Superior temporal gyrus (tissue), 1 donor: Measurements from ENCODE around the gene KCTD11.
"Not testable (repeated sequence)": the region's sequence is repeated elsewhere in the genome, so short reads cannot be mapped to it uniquely, and the experiment has no call there.

Experiments
- DNase-seq: peaks from one replicate; pipeline ENCODE4 v3.0.0-alpha.2; 2016; ENCODE audit errors: extremely low spot score

Gene KCTD11

DNA sequence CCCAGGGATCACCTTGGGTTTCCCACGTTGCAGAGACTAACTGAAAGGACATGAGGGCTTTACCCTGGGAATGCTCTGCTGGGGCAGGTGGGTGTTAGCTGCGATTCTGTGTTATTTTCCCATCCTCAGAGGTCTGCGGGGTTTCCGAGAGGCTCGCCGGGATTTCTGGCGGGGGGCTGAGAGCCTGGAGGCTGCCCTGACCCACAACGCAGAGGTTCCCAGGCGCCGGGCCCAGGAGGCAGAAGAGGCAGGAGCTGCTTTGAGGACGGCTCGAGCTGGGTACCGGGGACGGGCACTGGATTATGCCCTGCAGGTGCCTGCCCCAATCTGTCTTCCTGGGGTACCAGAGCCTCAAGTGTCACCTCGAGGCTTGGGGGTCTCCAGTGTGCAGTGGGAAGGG, 8.7 kb upstream of the KCTD11 start:
- no peak for DNase-seq

DNA sequence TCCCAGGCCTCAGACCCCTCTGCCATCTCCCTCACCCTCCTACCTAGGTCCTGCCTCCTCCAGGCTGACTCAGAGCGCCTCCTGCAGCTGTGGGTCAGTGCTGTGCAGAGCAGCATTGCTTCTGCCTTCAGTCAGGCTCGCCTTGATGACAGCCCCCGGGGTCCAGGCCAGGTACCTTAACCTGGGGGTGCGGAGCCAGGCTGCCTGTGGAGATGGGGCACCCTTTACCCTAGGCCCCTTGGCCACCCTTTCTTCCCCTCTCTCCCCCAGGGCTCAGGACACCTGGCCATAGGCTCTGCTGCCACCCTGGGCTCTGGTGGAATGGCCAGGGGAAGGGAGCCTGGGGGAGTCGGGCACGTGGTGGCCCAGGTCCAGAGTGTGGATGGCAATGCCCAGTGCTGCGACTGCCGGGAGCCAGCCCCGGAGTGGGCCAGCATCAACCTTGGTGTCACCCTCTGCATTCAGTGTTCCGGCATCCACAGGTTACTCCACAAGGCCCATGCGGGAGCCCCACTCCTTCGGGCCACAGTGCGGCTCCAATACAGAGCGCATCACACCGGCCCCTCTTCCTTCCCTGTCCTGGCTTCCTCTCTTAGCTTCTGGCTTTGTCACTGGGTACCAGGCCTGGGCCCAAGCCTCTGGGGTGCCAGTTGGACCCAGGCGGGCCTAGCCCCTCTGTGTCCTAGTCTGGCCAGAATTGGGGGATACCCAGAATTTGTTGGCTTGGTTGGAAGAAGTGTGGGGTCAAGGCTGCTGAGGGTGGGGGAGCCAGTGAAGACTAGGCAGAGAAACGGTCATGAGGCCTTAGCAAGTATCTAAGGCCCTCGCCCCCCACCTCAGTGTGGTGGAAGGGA, 5.0 kb upstream of the KCTD11 start:
- no peak for DNase-seq

DNA sequence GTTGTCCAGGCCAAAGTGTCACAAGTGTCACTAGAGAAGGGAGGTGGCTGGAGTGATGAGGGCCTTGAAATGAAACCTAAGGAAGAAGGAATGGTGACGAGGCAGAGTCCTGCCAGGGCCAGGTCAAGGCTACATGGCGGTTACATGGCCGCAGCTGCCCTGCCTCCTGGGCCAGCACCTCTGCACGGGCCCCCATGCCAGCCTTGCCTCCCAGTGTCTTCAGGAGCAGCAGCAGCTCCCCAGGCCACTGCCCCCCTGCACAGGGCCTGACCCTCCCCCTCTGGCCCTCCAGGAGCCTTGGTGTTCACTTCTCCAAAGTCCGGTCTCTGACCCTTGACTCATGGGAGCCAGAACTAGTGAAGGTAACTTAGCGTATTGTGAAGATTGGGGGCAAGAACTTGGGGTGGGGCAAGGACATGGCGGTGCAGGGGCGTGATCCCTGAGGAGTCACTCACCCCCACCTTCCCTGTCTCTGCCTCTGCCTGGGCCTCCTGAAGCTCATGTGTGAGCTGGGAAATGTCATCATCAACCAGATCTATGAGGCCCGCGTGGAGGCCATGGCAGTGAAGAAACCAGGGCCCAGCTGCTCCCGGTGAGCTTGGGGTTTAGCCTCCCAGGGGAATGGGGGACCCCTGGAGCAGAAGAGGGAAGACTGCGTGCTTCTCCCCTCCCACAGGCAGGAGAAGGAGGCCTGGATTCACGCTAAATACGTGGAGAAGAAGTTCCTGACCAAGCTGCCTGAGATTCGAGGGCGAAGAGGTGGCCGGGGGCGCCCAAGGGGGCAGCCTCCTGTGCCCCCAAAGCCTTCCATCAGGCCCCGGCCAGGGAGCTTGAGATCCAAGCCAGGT, 4.1 kb upstream of the KCTD11 start:
- no peak for DNase-seq

DNA sequence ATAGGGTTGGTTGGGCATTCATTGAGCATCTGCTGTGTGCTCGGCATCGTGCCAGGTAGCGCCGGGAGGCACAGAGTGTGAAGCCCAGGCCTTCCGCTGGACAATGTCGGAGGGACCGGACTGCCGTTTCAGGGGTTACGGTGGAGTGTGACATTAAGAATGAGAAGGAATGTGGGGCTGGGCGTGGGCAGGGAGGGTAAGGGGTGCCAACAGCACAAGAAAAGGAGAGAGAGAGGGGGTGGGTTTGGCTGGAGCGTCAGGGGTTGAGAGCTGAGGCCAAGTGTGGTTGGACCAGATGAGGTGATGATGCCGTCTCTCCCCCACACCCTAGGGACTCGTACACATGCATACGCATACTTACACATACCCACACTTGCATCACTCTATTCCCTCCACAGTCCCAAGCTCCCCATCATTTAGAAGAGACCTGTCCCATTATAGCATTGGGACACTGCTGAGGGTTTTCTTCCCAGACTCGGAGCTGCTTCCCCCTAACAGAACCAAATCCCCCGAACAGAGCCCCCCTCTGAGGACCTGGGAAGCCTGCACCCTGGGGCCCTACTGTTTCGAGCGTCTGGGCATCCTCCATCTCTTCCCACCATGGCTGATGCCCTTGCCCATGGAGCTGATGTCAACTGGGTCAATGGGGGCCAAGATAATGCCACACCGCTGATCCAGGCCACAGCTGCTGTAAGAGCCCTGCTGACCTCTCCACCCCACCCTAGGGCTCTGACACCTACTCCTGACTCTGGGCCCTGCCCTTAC, 3.3 kb upstream of the KCTD11 start:
- no peak for DNase-seq

DNA sequence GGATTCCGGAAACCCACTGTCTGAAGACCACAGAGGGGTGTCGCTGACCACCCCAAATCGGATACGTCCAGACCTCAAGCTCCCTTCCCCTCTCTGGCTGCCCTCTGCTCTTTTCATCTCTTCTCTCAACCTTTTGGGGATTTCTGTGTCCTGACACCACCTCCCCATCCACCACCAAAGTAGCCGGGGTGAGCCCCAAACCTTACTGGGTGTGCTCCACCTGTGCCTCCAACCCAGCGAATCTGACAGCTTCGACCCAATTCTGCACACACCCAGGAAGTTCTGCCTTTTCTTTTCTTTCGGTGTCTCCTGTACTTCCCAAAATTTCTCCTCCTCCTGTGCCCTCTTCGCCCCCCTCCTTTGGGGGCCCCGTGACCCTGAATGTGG, 534 bp downstream of the KCTD11 start:
- DNase-seq, result no peak

DNA sequence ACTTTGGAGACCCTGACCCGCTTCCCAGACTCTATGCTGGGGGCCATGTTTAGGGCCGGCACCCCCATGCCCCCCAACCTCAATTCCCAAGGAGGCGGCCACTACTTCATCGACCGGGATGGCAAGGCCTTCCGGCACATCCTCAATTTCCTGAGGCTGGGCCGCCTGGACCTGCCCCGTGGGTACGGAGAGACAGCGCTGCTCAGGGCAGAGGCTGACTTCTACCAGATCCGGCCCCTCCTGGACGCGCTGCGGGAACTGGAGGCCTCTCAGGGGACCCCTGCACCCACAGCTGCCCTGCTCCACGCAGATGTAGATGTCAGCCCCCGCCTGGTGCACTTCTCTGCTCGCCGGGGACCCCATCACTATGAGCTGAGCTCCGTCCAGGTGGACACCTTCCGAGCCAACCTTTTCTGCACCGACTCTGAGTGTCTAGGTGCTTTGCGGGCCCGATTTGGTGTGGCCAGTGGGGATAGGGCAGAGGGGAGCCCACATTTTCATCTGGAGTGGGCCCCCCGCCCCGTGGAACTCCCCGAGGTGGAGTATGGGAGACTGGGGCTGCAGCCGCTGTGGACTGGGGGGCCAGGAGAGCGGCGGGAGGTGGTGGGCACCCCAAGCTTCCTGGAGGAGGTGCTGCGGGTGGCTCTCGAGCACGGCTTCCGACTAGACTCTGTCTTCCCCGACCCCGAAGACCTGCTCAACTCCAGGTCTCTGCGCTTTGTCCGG, 1.1 kb downstream of the KCTD11 start:
- no peak for DNase-seq

DNA sequence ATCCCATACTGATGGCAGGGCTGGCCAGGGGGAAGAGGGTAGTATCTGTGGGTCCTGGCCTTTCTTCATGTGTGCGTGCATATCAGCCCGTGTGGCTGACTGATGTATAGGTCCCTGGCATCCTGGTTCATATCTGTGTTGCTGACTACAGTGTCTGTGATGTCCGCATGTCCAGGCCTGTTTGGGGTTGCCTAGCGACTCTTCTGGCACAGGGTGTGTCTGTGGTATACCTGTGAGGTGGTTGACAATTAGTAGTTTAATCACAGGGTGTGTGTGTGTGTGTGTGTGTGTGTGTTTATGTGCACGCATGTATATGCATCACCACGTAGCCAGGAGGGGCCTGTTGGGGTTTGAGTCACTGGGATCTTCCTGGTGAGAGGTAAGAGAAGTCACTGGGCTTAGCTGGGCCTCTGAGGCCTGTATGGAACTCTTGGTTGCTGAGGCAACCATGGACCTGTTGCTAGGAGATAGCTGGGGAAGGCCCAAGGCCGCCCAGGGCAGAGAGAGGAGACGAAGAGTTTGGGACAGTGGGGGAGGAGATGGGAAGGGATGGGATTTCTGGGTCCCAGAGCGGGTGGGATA, 2.4 kb downstream of the KCTD11 start:
- DNase-seq, result peak; percentile 15

DNA sequence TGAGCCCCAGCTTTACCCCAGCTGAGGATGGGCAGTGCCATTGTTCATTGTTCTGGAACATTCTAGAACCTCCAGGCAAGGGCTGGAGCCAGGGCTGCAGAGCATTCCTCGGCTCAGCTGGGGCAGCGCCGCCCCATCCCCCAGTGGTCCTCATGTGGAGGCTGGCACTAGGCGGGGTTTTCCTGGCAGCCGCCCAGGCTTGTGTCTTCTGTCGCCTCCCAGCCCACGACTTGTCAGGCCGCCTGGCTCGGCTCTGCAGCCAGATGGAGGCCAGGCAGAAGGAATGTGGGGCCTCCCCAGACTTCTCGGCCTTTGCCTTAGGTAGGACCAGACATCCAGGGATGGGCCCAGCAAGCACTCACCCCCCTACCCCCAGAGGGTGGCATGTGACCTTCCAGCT, 3.1 kb downstream of the KCTD11 start, which contains the start of gene TMEM95:
TSS of gene TMEM95 (plus strand) at position 104 of the 400 bp plus-strand sequence. CDS start at position 153, 49 bp downstream.
- peak; percentile 78 for DNase-seq

DNA sequence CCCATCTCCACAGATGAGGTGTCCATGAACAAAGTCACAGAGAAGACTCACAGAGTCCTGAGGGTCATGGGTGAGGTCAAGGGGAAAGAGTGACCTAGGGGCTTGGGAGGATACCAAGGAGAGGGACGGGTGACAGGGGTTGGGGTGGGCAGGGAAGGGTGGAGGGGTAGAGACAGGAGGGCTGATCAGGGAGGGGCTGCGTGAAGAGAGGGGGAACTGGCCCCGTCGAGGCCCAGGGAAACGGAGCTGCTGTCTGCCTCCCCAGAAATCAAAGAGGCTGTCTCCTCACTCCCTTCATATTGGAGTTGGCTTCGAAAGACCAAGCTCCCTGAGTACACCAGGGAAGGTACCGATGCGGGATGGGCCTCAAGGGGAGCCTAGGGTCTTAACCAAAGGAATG, 3.6 kb downstream of the KCTD11 start:
- DNase-seq, result no peak

DNA sequence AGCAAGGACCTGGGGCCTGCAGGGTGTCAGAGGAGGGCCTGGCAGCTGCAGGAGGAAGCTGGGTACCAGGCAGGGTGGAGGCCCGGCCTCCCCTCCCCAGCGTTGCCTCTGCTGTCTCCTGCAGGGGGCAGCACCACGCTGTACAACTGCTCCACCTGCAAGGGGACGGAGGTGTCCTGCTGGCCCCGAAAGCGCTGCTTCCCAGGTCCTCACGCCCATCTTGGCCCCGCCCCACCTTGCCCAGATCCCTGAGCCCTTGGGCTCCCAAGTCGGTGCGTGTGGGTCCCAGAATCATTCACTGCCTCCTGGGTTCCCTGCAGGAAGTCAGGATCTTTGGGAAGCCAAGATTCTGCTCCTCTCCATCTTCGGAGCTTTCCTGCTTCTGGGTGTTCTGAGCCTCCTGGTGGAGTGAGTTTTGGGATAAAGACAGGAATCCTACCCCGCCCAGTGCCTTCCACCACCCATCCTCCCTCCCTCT, 4.1 kb downstream of the KCTD11 start:
- DNase-seq, result peak; percentile 79

DNA sequence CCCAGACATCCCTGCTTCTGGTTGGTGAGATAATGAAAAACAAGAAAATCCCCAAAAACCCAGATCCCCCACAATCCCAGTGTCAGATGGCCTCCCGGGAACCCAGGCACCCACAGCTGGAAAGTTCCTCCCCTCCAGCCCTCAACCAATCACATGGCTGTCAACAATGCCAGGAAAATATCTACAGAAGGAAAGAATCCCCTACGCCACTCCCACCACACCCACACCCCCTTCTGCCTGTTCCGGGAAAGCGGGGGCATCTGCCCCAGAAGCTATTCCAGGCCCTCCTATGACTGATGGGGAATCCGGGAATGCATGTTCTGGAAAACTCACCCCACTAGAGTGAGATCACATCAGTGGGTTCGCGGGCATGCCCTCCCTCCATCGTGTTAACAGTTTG, 4.8 kb downstream of the KCTD11 start:
- no peak for DNase-seq

DNA sequence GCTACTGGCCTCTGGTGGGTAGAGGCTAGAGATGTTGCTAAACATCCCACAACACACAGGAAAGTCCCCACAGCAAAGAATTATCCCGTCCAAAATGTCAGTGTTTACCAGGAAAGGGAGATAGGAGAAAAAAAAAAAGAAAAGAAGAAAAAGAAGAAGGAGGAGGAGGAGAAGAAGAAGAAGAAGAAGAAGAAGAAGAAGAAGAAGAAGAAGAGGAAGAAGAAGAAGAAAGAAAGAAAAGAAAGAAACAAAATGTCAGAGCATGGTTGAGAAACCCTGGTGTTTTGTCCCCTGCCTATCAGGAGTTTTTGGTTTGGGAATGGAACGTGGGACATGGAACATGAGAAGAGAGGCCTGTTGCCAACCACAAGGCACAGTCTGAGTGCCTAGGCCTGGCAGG, 5.4 kb downstream of the KCTD11 start:
- DNase-seq, result no peak

DNA sequence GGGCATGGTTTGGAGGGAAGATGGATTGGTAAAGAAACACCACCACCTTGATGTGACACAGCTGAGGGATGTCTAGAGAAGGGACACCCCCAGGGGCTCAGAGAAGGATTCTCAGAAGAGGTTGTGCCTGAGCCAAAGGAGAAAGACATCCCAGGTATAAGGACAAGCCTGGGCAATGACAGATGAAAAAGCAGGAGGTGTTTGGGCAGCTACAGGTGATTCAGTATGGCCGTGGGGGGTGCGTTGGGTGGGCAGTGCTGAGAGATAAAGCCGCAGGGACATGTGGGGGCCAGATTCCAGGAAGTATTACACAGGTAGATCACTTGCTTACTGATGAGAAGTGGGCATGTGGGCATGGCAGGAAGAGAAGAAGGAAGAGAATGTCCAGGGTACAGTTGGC, 9.9 kb downstream of the KCTD11 start:
- no peak for DNase-seq

DNA sequence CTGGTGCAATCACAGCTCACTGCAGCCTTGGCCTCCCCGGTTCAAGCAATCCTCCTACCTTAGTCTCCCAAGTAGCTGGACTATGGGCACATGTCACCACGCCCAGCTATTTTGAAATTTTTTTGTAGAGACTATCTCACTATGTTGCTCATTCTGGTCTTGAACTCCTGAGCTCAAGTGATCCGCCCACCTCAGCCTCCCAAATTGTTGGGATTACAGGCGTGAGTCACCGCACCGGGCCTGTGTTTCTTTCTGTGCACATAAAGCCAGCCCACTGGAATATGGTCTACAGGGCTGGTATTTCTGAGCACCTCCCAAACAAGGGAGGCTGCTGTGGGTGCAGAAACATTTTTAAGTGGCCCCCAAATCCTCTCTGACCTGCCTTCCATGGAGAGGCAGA, 11.3 kb downstream of the KCTD11 start:
- DNase-seq, result no peak

DNA sequence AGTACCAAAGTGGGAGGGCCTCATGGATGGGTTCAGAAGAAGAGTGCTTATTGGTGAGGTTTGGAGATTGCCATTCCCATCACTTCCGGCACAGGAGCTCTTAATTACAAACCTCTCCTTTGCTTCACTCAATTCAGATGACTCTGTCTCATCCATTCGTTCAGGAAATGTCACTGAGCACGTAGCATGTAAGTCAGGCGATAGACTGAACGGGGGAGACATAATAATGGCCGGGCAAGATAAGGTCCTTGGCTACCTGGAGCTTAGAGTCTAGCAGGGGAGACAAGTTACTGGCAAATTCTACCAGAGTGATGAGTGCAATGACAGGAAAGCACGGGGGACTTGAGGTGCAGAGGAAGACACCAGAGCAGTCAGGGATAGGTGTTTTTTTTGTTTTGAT, 14.0 kb downstream of the KCTD11 start:
- DNase-seq, result not testable (repeated sequence)

DNA sequence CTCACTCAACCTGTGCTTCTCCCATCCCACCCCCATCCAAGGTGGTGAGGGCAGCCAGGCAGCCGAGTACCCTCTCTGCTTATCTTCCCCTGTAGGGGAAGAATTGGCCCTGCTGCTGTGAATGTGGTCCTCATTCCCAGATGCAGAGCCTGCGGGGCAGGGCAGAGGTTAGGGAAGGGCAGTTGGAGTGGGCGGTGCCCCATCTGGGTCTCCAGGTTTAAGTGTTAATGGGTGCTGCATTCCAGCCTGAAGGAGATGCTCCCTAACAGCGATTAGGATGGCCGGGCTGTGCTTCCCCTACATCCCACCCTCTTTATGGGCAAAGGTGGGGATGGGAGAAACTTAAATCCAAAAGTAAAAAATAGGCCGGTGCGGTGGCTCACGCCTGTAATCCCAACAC, 15.1 kb downstream of the KCTD11 start:
- no peak for DNase-seq

DNA sequence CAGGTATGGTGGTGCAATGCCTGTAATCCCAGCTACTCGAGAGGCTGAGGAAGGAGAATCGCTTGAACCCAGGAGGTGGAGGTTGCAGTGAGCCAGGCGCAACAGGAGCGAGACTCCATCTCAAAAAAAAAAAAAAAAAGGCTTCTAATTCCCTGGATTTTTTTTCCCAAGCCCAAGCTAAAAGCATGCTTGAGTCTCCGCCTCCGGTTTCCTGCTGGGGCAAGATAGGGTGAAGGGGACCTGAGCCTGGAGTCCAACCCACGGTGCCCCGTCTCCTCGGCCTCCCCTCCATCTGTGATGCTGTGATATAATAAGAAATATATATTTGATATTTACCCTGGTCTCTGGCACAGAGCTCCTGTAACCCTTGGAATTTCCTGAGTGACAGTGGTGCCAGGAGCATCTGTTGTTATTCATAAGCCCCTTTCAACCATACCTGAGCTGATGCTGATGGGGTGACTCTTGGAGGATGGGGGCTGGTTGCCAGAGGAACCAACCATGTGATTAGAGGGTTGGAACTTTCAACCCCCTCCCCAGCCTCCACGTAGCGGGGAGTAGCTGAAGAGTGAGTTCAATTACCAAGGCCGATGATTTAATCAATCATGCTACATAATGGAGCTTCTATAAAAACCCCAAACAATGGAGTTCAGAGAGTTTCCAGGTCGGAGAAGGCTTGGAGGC, 16.1 kb downstream of the KCTD11 start:
- DNase-seq, result no peak

DNA sequence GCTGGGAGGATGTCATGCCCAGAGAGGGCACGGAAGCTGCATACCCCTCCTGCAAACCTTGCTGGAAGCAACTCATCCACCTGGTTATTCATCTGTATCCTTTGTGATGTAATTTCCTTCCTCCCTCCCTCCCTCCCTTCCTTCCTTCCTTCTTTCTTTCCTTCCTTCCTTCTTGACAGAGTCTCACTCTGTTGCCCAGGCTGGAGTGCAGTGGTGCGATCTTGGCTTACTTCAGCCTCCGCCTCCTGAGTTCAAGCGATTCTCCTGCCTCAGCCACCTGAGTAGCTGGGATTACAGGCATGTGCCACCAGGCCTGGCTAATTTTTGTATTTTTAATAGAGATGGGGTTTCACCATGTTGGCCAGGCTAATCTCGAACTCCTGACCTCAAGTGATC, 16.6 kb downstream of the KCTD11 start:
- not testable (repeated sequence) for DNase-seq

DNA sequence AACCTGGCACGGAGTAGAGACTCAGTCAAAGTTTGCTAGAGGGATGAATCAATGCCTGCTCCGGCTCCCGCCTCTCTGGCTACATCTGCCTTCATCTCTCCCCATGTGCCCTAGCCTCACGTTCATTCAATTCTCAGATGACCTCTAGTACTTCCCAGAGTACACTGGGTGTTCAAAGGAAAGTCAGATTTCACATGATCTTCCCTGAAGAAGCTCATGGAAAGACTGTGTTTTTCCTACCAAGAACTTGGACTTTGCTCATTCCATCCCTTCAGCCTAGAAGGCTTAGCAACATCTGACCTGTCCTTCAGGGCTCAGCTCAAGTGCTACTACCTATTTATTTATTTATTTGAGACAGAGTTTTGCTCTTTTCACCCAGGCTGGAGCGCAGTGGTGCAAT, 17.9 kb downstream of the KCTD11 start:
- no peak for DNase-seq

DNA sequence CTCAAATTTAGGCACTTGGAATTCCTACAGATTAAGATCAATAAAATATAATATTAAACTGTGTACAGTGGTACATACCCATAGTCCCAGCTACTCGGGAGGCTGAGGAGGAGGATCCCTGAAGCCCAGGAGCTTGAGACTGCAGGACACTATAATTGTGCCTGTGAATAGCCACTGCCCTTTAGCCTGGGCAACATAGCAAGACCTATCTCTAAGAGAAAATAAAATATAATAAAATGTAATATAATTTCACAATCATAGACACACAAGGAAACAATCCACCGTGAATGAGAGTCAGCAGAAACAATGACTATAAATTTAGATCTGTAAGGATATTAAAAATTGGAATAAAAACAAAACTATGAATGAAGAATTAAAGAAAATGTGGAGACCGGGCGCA, 18.9 kb downstream of the KCTD11 start:
- no peak for DNase-seq
